Lung (tissue), 12 donors: Measurements from ENCODE around the gene KLK12. TPM values are rescaled to one million over a fixed set of nuclear protein-coding genes. Genes with fewer than 3 reads are reported as not detected.

Experiments
- ATAC-seq: fragments of 200-7000 bp; cut with Tn5 transposase; one replicate; pipeline ENCODE4 v1.9.1; 2020; ENCODE audit warnings: moderate number of reproducible peaks; ENCODE audit not compliant: insufficient read depth, low FRiP score
- DNase-seq, 3 donors: peaks; one replicate each; pipeline ENCODE4 v3.0.0-alpha.2; 2013 to 2017
- H3K27ac ChIP-seq, 2 donors: one replicate each; pipeline ENCODE4 v1.5.1; 2013; ENCODE audit warnings: mild to moderate bottlenecking in 2 of 2, moderate library complexity in 2 of 2, control low read depth in 1 of 2, inconsistent platforms in 1 of 2, low read depth in 1 of 2, low read length in 1 of 2
- H3K27me3 ChIP-seq, 3 donors: one replicate each; pipeline ENCODE4 v1.5.1; 2013; ENCODE audit warnings: low read length in 2 of 3; ENCODE audit not compliant: control insufficient read depth in 3 of 3, insufficient read depth in 3 of 3
- H3K36me3 ChIP-seq, 4 donors: one replicate each; pipeline ENCODE4 v1.5.1; 2013; ENCODE audit warnings: low read length in 4 of 4, mild to moderate bottlenecking in 1 of 4, moderate library complexity in 1 of 4; ENCODE audit not compliant: control insufficient read depth in 4 of 4, insufficient read depth in 4 of 4
- H3K4me1 ChIP-seq, 5 donors: one replicate each; pipeline ENCODE4 v1.5.1; 2013; ENCODE audit warnings: low read length in 5 of 5, mild to moderate bottlenecking in 2 of 5, moderate library complexity in 1 of 5; ENCODE audit not compliant: control insufficient read depth in 5 of 5, insufficient read depth in 5 of 5
- H3K4me3 ChIP-seq: one replicate; pipeline ENCODE4 v1.5.1; 2013; ENCODE audit warnings: mild to moderate bottlenecking, control low read depth, moderate library complexity
- H3K9ac ChIP-seq, 2 donors: one replicate each; pipeline ENCODE4 v1.5.1; 2013; ENCODE audit warnings: low read length in 2 of 2, control low read depth in 1 of 2; ENCODE audit not compliant: insufficient read depth in 1 of 2
- H3K9me3 ChIP-seq, 4 donors: one replicate each; pipeline ENCODE4 v1.5.1; 2013; ENCODE audit warnings: low read length in 3 of 4, mild to moderate bottlenecking in 1 of 4, moderate library complexity in 1 of 4; ENCODE audit not compliant: control insufficient read depth in 4 of 4, insufficient read depth in 3 of 4
- CTCF ChIP-seq: IDR thresholded peaks from 2 replicates; pipeline ENCODE4 v1.5.1; 2012; ENCODE audit warnings: mild to moderate bottlenecking; ENCODE audit errors: control extremely low read depth, extremely low read depth
- WGBS, 2 donors: extraction: QIAGEN DNeasy Blood & Tissue Kit; methylation state at CpG; one replicate each; pipeline ENCODE4 v1.1.7; 2013; 5-methylcytosine and 5-hydroxymethylcytosine counted together
- polyA plus RNA-seq, 2 donors: library from polyadenylated mRNA; stranded (reverse); fragments of 200-250 nt; gene quantifications; one replicate each; pipeline ENCODE4 v1.2.1, GENCODE V29; 2013
- total RNA-seq, 2 donors: library from RNA; depleted of rRNA in 1 of 2; stranded (reverse); fragments of >200 nt in 1 of 2; gene quantifications; one replicate each; pipeline ENCODE4 v1.2.1, GENCODE V29; 2014 to 2021
- donor health status: control.
- donor health status: control.
- donor health status: Bipolar disorder and iron deficiency.
- donor health status: healthy.
- donor health status: DM: yes; HTN: yes; CAD: no.

KLK12 gene
- total and polyA plus RNA-seq, 4 donors, result 1.9 to 14.4 (median 8.4) TPM

GRCh38 chr19:51071095-51071405 lies 36.2 kb upstream of the KLK12 start:
- Histone ChIP-seq H3K36me3 (no peaks in the 10 kb centered on the region), H3K27me3 (peaks cover 0 to 3% (median 0%) of the 10 kb centered on the region in 3 donors), H3K4me1 (no peaks in the 10 kb centered on the region), H3K9ac (no peak overlapping the region), H3K4me3 (no peak overlapping the region), H3K9me3 (peaks cover 0 to 5% (median 3%) of the 10 kb centered on the region in 4 donors), H3K27ac (no peak overlapping the region)
- ATAC-seq, result no peak
- no peak for DNase-seq
- 44 to 61% methylated on average over 4 of the region's 4 CpGs for WGBS, 2 donors
- no peak for TF ChIP-seq CTCF

DNA sequence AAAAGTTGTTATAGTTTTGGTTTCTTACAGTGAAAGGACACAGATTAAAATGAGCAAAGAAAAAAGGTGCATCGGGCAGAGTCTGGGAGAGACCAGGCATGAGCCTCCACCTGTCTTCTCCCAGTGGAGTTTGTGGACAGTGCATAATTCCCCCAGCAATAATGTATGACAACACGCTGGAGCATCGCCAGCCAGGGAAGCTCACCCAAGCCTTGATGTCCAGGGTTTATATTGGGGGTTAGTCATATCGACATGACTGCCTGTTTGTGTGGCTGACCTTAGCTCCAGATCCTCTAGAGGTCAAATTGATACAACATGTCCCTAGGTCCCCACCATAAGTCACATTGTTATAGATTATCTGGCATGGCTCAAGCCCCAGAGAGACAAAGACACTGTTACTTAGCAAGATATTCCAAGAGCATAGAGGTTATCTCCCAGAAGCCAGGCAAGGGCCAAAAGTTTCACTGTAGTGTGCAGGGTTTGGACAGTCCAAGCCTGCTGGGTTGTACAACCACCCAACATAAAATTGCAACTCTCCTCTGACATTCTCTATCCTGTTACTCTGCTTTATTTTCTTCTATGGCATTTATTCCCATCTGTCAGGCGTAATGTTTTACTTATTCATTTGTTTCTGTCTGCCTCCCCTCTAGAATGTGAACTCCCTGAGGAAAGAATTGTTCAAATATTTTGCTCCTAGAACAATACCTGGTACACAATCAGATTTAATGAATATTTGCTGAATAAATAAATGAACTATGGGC lies 35.7 kb upstream of the KLK12 start:
- Histone ChIP-seq H3K4me3 (no peak overlapping the region), H3K9ac (no peak overlapping the region), H3K4me1 (no peaks in the 10 kb centered on the region), H3K27ac (no peak overlapping the region), H3K27me3 (peaks cover 0 to 4% (median under 1%) of the 10 kb centered on the region in 3 donors), H3K36me3 (no peaks in the 10 kb centered on the region), H3K9me3 (peaks cover 0 to 5% (median 3%) of the 10 kb centered on the region in 4 donors)
- ATAC-seq (no peak), DNase-seq (no peak)
- no peak for TF ChIP-seq CTCF
- 79 to 89% methylated on average over 5 of the region's 5 CpGs for WGBS, 2 donors

DNA sequence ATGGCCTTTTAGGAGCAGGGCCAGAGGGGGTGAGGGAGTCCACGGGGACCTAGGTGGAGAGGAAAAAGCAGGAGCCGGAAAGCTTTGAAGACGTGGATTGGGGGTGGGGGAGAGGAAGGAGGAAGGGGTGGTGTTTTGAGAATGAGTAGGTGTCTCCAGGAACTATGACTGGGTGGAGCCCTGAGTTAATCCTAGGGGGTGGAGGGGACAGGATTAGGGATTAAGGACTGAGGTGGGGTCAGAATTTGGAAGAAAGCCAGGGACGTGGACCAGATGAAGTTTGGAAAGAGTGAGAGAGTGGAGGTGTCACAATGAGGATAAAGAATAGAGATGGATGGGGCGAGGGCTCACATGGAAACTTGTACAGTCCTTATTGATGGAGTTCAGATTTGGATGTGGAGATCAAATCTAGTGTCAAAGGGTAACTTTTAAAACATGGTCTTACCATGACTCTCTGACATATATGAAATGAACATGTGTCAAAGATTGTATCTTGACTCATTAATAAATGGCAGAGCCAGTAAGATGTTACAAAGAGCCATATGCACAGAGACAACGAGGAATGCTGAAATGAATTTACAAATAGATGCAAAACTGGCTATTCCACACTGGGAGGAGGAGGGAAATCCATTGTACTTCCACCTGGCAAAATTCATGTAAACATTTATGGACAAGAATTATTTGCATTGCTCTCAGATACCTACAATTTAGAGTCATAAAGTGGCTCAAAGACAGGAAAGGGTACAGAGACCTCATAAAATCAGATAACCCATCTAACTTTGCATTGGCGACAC lies 31.8 kb upstream of the KLK12 start:
- Histone ChIP-seq H3K27ac (no peak overlapping the region), H3K36me3 (no peaks in the 10 kb centered on the region), H3K9me3 (peaks cover 0 to 11% (median 0%) of the 10 kb centered on the region in 4 donors), H3K9ac (no peak overlapping the region), H3K4me1 (peaks cover 0 to 1% (median 0%) of the 10 kb centered on the region in 5 donors), H3K27me3 (peaks cover 0 to 6% (median 5%) of the 10 kb centered on the region in 3 donors), H3K4me3 (no peak overlapping the region)
- WGBS, 2 donors, result 64 to 68% methylated on average over 7 of the region's 7 CpGs
- ATAC-seq (no peak), DNase-seq (no peak)
- no peak for TF ChIP-seq CTCF
